HG02885 (cell line): Measurements from ENCODE around the gene VAV2.

Experiments used
- ATAC-seq: cut with Tn5 transposase; IDR thresholded peaks from one replicate; pipeline ENCODE4 v1.9.1; 2021; ENCODE audit warnings: mild to moderate bottlenecking; ENCODE audit not compliant: unreplicated experiment, poor library complexity

VAV2 gene

DNA sequence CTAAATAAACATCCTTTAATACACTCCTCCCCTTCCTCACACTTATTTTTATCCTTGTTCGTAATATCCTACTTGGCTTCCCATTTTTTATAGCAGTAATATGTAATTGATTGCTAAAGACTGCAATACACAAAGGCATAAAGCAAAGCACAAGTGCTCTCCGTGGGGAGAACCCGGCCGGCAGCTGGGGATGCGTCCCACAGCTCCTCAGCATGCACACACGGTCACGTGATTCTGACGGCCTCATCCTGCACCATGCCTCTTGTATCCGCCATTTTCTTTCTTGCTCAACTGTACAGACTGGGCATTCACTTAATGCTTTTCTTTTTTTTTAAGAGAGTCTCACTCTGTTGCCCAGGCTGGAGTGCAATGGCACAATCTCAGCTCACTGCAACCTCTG, 36.0 kb upstream of the VAV2 start:
- no peak for ATAC-seq

DNA sequence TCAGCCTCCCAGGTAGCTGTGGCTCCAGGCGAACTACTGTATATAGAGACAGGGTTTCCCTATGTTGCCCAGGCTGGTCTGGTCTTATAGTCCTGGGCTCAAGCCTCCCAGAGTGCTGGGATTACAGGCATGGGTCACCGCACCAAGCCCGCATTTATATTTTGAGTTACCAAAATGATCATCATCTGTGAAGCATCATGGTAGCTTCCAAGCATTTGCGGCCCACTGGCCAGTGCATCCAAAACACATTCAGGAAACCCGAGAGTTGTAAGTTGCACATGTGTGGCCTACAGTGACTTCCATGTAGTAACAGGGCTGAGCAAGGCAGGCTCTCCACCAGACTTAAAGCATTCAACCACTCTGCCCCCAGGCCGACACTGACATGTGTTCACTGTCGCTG, 35.4 kb upstream of the VAV2 start:
- no peak for ATAC-seq

- ATAC-seq: no peak
Measured at GRCh38 chr9:134026981-134027380, 34.9 kb upstream of the VAV2 start.

DNA sequence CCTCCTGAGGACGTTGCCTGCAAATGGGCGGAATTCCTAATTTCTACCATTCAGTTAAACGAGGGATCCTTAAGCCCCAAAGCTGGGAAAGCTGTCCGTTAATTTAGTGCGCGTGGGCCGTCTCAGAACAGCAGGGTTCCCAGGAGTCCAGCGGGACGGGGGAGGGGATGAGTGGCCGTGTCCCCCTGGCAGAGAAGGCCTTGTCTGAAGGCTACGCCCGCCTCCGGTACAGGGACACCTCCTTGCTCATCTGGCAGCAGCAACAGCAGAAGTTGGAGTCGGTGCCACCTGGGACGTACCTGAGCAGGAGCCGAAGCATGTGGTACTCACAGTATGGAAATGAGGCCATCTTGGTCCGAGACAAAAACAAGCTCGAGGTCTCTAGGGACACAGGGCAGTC, 34.5 kb upstream of the VAV2 start:
- no peak for ATAC-seq

DNA sequence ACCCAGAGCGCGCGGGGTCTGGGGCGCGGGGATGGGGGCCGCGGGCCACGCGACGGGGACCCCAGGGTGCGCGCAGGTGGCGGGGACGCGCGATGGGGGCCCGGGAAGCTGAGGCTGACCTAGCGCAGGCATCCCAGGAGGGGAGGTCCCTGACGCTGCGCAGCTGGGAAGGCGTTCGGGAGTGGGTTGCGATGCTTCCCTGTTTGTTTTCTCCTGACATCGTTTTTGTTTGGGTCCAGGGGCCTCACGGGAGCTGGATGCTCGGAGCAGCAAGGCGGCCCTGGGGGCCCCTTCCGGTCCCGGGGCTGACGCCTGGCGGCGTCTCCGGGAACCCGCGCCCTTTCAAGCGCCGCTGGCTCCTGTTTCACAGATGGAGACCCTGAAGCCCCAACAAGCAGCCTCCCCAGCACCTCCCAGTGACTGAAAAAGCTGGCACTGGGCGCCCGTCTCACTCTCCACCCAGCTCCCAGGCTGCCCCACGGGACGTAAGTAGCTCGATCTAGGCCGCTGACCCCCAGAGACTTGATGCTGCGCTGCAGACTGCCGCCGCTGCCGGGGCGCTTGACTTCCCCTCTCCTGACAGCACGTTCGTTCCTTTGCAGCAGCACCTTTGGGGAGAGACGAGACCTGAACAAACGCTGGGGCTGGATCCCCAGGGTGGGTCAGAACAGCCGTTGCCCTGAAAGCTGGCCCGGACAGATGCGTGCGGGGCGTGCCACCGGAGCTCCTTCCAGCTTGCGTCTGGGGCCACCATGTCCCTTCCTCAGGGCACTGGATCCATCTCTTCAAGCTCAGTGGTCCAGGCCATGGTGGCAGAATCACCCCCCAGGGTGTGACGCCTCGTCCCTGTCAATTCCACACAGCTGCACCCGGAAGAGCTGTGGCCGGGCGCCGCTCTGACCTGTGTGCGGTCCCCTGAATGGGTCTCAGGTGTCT, 33.8 kb upstream of the VAV2 start:
- peak; percentile 39 for ATAC-seq

DNA sequence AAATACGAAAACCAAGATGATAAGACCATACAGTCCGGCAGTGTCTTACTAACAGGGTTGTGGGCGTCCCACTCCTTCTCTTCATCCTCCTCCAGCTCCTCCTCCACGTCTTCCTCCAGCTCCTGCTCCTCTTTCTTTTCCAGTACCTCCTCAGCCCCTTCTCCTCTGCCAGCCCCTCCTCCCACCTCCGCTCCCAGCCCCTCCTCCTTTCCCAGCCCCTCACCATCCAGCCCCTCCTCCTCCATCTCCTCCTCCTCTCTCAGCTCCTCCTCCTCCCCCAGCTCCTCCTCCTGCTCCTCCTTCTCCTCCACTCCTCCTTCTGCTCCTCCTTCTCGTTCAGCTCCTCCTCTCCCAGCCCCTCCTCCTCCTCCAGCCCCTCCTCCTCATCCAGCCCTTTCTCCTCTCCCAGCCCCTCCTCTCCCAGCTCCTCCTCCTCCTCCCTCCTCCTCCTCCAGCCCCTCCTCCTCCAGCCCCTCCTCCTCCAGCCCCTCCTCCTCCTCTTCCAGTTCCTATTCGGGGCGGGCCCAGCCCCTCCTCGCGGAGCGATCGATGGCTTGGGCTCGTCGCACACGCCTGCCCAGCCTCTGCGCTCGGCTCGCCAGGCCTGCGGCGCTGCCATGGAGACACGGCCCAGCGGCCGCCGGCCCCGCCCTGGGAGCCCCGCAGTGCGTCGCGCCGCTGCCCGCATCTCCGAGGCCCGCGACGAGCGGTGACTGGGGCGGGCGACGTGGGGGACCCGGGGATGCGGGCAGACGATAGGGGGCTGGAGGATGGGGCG, 32.9 kb upstream of the VAV2 start, which contains the start of gene BRD3OS:
Gene BRD3OS (plus strand): TSS at position 654 of the 778 bp plus-strand sequence. CDS start 1,267 bp downstream, outside the sequence.
- peak; percentile 92 for ATAC-seq

- ATAC-seq: no peak
Measured at GRCh38 chr9:134024214-134024792, 32.2 kb upstream of the VAV2 start.

DNA sequence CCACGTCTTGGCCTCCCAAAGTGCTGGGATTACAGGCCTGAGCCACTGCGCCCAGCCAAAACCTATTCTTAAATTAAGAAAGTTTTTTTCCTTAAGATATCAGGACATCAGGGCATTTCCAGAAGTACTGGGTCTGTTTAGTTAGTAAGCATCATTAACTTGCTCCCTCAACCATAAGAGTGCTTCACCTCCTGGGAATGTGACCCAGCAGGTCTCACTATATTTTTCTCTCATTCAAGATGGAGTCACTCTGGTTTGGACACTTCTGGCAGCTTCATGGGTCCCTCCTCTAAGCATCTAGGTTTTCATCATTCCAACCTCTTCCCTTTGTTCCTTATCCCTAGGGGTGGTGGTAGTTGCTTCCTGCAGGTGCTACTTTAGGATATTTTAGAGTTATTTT, 22.8 kb upstream of the VAV2 start:
- ATAC-seq: no peak

GRCh38 chr9:134011401-134011800, 19.3 kb upstream of the VAV2 start:
- no peak for ATAC-seq

DNA sequence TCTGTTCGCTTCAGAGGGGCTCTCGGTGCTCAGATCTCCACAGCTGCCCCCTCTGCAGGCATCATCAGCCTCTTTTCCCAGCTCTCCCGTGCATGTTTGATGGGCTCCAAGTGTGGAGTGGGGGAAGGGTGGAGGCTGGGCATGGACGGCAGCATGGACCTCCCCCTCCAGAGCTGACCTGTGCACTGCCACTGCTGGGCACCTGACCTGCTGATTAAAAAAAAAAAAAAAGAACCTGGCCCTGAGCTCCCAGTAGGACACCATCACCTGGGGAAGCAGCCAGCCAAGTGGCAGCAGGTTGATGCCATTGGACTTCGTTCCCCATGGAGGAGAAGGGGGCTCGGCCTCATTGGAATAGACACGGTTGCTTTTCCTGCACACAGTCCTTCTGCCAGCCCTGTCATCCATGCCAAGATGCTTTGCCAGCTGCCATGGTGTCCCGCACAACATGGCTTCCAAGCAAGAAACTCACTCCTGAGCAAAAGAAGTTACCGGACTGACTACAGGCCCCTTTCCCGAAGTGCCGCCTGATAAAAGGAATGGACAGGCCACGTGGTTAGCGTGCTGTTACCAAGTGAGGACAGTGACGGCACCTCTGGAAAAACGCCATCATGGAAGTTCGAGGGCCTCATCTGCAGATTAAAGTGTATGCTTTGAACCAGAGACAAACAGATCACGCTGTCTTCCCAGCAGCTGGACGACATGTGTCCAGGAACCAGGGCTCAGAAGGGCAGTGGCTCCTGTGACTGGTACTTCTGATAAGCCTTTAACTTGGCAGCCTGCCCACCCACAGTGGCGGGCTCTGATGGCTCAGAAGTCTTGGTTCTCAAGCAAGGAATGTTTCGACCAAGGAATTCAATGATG, 18.4 kb upstream of the VAV2 start:
- ATAC-seq: no peak

DNA sequence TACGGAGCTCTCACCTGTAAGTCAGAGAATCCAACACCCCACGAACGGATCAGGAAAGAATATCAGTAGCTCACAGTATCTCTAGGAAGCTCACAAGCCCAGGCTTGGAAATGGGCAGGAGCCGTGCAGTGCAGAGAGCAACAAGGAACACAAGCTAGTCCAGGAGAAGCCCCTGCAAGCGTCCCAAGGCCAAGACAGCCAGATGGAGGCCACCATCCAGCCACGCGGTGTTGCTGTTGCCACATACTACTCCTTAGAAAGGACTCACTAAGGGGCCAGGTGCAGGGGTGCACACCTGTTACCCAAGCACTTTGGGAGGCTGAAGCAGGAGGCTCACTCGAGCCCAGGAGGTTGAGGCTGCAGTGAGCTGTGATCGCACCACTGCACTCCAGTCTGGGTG, 15.4 kb upstream of the VAV2 start:
- no peak for ATAC-seq

DNA sequence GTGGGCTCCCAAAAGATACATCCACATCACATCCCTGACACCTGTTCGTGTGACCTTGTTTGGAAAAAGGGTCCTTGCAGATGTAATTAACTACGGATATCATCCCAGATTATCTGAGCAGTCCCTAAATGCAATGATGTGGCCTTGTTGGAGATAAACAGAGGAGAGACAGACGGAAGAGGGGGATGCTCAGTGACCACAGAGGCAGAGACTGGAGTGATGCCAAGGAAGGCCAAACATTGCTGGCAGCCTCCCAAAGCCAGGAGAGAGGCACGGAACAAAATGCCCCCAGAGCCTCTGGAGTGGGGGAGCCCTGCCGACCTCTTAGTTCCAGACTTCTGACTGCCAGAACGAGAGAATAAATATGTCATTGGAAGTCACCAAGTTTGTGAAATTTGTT, 15.0 kb upstream of the VAV2 start:
- no peak for ATAC-seq

DNA sequence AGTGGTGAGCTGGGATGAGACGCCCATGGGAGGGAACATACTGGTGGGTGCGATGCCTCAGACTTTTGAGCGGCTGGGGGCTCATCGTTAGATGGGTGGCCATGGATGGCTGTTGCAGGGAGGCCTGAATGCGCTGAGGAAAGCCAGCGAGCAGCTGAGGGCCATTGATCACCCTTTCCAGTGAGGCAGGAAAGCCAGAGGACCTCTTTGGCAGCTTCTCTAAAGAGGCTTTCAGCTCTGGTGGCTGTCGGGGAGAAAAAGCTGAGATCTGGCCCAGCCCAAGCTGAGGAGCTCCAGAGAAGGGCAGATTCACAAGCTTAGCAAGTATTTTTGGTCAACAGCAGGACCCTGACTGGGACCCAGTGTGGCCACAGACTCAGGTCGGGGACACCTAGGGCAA, 13.3 kb upstream of the VAV2 start:
- ATAC-seq: no peak

DNA sequence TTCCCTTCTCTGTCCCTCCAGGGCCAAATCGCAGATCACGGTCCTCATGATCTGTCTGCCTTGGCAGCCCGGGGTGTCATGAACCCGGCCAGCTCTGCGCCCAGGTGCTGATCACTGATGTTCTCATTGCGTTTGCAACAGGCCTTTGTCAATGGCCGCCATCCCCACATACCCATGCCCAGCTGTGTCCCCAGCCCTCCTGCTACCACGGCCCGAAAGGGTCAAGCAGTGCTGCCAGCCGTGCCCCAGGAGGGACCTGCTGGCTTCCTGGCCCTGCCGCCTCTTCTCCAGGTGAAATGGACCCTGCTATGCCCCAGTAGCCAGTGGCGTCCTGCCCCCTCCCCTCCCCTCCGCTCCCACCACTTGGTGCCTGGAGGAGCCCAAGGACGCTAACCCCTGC, 12.8 kb upstream of the VAV2 start:
- ATAC-seq: no peak

DNA sequence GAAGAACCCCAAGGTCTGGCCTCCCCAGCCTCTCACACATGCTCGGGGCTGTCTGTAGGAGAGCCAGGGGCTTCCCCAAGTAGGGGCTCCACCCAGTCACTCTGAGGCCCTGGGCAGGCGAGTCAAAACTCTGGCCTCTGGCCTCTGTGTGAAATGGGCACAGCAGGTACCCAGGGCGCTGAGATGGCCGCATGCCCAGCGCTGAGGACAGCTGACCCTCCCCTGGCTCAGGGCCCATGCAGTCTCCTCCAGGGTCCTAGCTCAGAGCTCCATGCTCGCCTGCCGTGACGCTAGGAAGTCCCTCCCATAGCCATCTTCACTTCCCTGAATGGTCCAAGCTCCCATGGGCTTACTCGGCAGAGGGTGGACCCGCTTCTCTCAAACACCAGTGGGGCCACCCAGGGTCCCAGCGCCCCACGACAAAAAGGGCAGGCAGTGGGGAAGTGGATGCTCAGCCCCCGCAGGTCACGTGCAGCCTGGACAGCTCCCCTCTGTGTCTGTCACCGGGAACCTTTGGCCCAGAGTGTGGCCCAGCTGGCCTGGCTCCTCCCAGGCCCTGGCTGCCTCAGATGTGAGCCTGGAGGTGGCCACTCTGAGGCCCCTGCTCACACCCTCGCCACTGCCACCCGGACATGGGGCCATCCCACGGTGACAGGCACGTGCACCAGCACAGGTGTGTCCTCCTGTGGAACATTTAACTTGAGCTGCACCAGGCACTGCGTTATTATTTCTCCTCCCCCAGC, 12.2 kb upstream of the VAV2 start:
- no peak for ATAC-seq

DNA sequence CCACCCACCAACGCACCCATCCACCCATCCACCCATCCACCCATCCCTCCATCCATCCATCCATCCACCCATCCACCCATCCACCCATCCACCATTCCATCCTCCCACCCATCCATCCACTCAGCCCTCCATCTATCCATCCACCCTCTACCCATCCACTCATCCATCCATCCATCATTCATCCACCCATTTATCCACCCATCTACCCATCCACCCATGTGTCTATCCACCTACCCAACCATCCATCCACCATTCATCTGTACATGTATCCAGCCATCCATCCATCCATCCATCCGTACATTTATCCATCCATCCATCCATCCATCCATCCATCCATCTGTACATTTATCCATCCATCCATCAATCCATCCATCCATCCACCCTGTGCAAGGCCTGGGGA, 11.1 kb upstream of the VAV2 start:
- no peak for ATAC-seq

DNA sequence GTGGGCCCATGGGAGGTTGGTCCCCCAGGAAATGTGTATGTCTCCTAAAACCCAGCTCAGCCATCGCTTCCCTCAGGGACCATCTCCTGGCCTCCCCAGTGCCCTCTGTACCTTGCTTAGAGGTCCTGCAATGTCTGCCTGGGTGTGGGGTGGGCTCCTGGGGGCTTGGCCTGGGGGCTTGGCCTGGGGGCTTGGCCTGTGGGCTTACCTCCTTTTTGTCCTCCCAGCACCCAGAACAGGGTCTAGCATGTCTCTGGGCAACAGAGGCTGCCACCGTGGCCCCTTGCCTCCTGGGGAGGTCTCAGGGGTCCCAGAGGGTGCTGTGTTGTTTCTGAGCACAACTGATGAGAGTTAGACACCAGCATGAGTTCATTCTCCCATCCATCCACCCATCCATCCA, 10.7 kb upstream of the VAV2 start:
- no peak for ATAC-seq

DNA sequence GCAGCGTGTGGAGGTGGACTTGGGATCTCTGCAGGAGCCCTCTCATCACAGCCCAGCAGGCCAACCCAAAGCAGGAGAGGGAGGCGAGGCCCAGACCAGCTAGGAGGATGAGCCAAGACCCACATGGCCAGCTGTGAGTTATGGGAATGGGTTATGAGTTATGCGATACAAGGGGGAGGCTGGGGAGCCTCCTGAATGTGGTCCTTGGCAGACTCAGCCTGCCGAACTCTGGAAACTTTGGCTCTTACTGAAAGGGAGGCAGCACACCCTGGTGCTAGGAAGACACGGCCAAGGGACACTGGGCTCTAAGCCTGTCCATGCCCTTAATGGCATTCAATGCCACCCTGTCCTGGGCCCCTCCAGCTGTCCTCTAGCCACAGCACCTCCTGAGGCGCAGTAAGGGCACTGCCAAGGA, 7.7 kb upstream of the VAV2 start:
- ATAC-seq: no peak

DNA sequence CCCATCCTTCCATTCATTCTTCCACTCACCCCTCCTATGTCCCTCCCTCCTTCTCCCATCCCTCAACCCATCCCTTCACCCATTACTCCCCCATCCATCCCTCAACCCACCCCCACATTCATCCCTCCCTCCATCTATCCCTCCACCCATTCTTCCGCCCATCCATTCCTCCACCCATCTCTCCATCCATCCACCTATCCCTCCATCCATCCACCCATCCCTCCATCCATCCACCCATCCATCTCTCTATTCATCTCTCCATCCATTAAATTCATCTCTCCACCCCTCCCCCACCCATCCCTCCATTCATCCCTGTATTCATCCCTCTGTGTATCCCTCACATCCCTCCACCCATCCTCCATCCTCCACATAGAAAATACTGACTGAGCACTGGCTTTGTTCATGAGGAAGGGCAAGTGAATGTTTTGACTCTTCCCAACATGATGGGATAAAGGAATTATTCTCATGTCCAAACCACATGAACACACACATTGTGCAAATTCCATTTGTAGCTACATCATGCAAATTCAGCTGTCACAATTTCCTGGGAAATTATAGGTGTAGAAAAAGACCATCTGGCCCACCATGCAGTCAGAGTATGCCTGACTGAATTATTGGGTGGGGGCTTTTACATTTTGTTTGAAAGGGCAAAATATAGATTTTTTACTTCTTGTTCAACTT, 6.9 kb upstream of the VAV2 start:
- ATAC-seq: no peak
